GM19372 (cell line): ENCODE measurements around the gene FADS3.
"Not testable (repeated sequence)": the region's sequence is repeated elsewhere in the genome, so short reads cannot be mapped to it uniquely, and the experiment has no call there.

Experiments used
- ATAC-seq: cut with Tn5 transposase; IDR thresholded peaks from one replicate; pipeline ENCODE4 v1.9.1; 2021; ENCODE audit warnings: mild to moderate bottlenecking, low read depth, moderate library complexity; ENCODE audit not compliant: unreplicated experiment

Gene FADS3

DNA sequence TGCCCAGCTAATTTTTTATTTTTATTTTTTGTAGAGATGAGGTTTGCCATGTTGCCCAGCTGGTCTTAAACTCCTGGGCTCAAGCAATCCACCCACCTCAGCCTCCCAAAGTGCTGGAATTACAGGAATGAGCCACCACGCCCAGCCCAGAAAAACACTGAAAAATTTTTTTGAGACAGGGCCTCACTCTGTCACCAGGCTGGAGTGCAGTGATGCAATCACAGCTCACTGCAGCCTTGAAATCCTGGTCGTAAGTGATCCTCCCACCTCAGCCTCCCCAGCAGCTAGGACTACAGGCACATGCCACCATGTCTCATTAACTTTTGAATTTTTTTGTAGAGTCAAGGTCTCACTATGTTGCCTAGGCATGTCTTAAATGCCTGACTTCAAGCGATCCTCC lies 9.1 kb downstream of the FADS3 start:
- not testable (repeated sequence) for ATAC-seq

GRCh38 chr11:61881397-61881796 lies 9.9 kb downstream of the FADS3 start:
- ATAC-seq: no peak

DNA sequence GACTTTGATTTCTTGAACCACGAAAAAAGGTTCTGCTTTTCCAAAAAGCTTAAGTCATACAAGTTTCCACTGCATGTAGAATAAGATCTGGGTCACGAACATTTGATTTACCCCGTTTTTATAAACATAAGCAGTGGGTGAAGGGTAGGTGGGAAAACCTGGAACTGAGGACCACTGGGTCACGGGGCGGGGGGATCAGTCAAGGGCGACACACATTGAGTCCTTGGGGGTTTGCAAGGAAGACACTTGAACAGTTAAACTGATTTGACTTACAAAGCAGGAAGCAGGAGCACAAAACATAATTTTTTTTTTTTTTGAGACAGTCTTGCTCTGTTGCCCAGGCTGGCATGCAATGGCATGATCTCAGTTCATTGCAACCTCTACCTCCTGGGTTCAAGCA lies 10.9 kb downstream of the FADS3 start:
- ATAC-seq: no peak

- no peak for ATAC-seq
Observed at GRCh38 chr11:61880031-61880430, 11.3 kb downstream of the FADS3 start.

- ATAC-seq: no peak
Observed at GRCh38 chr11:61879152-61879551, 12.2 kb downstream of the FADS3 start.

DNA sequence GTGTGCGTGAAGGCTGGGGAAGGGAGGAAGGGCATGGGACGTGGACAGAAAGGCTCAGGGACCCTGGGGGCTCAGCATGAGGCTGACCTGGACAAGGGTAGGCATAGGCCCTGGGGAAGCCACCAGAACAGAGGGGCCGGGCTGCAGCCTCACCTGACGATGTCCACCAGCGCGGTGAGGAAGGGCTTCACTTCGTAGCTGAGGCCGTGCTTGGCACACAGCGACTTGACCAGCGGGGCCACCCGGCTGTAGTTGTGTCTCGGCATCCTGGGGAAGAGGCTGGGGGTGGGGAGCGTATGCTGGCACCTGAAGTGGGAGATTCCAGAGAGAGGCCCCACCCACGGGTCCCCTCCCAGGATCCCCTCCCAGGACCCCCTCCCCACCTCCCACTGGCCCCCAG lies 15.6 kb downstream of the FADS3 start:
- no peak for ATAC-seq

DNA sequence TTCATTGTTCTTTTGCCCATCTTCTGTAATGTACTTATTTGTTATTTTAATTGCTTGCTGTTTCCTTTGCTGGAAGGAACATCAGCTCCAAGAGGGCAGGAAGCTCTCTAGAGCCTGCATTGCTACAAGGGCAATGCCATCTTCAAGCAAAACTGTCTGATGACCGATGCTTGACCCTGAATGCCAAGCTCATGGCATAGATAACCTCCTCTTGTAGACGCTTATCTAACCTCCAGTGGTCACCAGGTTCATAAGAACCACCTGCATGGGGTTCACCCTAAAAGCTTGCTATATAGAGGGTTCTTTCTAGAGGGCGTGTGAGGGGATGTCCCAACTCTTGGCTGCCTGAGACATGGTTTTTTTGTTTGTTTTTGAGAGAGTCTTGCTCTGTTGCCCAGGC lies 16.5 kb downstream of the FADS3 start:
- no peak for ATAC-seq

DNA sequence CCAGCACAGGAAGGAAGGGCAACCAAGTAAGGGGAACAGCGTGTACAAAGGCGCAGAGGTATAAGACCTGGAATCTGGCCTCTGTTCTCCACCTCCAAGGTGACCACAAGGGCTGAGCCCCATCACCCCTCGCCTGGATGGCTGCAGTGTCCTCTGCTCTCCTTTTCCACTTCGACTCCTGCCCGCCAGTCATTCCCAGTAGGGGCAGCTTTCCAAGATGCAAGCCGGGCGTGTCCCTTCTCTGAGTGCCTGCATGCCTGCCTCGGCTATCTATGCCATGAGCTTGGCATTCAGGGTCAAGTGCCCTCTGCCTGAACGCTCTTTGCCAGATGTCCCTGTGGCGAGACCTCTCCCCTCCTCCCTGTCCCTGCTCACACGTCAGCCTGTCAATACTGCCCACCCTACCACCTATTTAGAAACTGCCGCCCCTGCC lies 17.0 kb downstream of the FADS3 start:
- no peak for ATAC-seq

- ATAC-seq: no peak
Observed at GRCh38 chr11:61873588-61874376, 17.6 kb downstream of the FADS3 start.

GRCh38 chr11:61872935-61873565 lies 18.3 kb downstream of the FADS3 start:
- ATAC-seq: no peak

DNA sequence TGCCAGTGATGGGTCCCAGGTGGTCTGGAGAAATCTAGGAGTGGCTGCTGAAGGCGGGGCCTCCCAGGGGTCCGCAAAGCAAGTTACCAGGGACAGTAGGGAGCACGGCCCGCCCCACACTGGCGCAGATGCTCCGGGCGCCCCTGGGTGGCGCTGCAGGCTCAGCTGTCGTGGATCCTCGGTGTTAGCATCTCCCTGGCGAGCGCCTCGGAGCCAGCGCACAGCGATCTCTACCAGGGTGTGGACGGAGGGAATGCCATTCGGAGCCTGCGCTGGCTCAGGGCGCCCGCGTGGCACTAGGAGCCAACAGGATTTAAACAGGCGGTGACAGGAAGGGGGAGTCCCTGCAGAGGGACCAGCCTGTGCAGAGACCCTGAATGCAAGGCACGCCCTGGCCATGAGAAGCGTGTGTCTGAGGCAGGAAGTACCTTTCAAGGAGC lies 20.2 kb downstream of the FADS3 start:
- peak; percentile 75 for ATAC-seq

DNA sequence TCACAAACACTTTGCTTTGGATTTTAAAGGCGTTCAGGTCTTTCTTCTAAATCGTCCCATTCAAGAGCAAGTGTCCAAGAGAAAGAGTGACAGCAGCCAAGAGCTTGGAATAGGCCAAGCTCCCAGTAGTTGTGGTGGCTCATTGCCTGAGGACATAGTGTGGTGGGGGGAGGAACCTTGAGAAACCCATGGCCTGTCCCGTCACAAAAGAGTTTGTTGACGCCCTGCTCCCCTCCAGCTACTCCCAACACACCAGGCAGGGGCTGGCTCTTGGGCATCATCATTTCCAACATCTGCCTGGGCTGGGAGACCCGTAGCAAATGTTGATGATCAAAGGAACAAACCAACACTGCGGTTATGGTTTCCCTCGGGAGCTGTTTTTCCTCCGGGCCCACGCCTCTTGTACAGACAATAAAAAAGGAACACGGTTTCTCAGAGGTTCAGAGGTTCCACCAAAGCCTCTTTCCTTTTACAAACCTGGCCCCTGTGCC lies 20.8 kb downstream of the FADS3 start:
- ATAC-seq: no peak

DNA sequence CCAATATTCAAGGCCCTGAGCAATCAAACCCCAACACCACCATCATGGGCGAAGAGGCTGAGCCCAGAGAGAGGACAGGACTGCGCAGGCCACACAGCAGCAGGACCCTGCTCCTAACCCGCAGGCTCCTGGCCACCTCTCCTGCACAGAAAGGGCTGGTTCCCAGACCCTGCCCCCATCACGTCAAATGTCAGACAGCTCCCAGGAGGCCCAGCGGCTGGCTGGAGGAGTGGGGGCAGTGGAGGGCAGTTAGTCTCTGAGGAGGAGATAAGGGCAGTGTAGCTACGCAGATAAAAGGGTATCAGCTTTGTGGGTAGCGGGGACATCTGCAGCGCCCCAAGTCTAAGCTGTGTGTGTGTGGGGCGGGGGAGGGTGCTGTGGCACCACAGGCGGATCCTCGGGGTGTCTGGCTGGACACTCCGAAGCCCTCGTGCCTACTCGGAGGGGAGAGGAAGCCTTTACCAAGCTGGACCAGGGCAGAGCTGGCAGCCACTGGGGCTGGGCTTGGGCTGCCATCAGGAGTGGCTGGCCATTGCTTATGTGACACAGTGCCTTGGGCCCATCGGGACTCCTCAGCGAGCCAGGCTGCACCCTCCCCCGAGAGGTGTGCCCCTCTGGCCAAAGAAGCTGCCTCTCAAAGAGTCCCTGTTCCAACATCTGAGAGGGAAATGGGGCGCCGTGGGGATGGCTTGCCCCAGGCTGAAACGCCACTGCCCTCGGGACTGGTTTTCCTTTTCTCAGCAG lies 21.5 kb downstream of the FADS3 start:
- no peak for ATAC-seq

GRCh38 chr11:61869429-61869707 lies 22.0 kb downstream of the FADS3 start:
- no peak for ATAC-seq

DNA sequence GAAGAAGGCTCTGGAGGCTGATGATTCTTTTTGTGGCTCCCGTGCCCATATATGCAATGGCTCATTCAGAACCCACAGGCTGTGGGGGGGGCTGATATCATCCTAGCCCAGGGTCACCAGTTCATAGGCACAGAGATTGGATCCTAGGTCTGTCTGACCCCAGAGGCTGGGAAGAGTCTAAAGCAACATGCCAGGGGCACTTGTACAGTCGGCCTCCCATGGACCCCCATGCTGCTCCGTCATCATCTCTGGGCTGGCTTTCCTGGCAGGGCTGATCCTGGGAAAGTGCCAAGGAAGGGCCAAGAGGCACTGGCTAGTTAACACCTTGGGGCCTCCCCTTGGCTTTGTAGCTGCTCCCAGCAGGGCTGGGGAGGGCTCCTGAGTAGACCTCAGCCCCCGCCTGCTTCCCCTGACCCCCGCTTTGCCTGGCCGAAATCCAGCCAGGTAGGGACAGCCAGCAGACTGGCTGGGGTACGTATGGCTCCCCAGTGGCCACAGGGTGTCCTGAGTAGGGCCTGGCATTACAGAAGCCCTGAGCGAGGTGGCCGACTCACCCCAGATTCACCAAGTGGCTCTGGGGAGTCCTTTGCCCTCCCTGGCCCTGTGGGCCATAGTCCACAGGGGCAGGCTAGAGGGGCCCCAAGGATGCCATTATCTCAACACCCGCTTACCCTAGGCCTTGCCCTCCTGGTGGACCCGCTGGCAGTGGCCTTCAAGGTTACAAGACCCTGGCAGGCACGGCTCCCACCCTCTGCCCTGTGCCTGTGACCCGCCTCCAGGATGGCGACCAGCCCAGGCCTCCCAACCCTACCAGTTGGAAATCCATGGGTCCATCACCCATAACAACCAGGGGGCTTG lies 22.5 kb downstream of the FADS3 start:
- ATAC-seq: no peak

- no peak for ATAC-seq
Observed at GRCh38 chr11:61866958-61867343, 24.4 kb downstream of the FADS3 start.

DNA sequence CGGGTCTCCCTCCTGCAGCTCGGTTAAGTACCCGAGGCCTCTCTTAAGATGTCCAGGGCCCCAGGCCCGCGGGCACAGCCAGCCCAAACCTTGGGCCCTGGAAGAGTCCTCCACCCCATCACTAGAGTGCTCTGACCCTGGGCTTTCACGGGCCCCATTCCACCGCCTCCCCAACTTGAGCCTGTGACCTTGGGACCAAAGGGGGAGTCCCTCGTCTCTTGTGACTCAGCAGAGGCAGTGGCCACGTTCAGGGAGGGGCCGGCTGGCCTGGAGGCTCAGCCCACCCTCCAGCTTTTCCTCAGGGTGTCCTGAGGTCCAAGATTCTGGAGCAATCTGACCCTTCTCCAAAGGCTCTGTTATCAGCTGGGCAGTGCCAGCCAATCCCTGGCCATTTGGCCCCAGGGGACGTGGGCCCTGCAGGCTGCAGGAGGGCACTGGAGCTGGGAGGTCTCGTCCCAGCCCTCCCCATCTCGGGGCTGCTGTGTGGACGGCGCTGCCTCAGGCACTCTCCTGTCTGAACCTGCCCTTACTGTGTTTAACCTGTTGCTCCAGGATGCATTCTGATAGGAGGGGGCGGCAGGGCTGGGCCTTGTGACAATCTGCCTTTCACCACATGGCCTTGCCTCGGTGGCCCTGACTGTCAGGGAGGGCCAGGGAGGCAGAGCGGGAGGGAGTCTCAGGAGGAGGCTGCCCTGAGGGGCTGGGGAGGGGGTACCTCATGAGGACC lies 25.0 kb downstream of the FADS3 start:
- no peak for ATAC-seq

- no peak for ATAC-seq
Observed at GRCh38 chr11:61864814-61865775, 26.2 kb downstream of the FADS3 start.

- ATAC-seq: no peak
Observed at GRCh38 chr11:61863548-61864081, 27.7 kb downstream of the FADS3 start.
